Brain pericyte (primary cell): ENCODE data around the gene POU2F2.

Source experiments
- DNase-seq: peaks from one replicate; pipeline ENCODE4 v3.0.0-alpha.2; 2012; ENCODE audit warnings: low read depth, low spot score

The POU2F2 gene

DNA sequence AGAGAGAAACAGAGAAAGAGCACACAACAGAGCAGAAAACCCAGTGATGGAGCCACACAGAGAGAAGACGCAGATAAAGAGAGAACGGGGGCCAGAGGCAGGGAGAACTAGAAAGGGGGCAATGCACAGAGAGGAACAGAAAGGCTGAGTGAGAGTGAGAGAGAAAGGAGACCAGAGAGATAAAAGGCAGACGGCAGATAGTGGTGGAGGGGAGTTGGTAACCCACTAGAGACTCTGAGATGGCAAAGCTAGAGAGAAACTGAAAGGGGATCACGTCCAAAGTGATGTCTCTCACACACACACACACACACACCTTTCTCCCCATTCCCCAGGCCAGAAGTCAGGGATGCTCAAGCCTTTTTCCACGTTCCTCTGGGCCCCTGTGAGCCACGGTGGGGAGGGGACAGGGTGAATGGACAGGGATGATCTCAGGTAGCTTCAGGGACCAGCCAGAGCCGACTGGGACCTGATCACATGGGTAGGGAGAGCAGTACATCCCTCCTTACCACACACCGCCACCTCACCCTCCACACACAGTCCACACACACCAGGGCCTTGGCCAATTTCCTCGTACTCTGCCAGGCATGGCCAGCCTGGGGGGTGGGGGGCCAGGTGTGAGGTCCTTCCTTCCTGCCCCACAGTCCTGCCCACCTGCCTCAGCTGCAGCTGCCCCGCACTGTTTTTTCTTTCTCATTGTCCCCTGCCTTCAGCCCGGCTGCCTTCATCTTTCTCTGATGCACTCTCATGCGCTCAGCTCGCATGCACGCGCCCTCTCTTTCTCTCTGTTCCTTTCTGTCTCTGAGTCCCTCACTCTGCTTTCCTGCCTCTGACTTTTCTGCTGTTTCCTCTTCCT, 22.5 kb upstream of the POU2F2 start:
- DNase-seq: no peak

DNA sequence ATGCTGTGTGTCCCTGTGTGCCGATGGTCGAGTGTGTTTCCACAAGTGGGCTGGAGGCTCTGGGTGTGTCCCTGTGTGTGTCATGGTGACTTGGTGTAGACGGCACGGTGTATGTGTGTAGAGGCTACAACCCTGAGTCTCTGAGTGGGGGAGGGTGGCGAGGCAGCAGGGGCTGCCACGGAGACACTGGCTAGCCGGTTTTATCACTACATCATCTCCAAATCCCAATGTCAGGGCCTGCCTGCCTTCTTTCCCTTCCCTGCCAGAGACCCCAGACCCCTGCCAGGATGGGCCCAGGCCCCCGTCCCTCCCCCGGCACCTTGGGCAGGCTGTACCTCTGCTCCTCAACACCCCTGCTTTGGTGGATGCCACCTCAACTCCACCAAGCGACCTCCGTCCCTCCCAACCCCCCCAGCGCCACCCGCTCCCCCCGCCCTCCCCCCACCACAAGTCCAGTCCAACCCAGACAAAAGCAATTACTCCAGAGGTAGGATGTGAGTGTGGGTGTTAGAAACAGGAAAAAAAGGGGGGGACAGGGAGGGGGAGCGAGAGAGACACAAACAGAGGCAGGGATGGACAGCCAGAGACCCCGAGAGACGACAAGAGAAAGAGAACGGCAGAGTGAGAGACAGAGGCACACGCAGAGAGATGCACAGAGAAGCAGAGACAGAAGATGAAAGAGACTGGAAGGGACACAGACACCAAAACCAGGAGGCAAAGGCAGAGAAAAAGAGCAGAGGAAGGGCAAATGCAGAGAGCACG, 21.6 kb upstream of the POU2F2 start:
- no peak for DNase-seq

DNA sequence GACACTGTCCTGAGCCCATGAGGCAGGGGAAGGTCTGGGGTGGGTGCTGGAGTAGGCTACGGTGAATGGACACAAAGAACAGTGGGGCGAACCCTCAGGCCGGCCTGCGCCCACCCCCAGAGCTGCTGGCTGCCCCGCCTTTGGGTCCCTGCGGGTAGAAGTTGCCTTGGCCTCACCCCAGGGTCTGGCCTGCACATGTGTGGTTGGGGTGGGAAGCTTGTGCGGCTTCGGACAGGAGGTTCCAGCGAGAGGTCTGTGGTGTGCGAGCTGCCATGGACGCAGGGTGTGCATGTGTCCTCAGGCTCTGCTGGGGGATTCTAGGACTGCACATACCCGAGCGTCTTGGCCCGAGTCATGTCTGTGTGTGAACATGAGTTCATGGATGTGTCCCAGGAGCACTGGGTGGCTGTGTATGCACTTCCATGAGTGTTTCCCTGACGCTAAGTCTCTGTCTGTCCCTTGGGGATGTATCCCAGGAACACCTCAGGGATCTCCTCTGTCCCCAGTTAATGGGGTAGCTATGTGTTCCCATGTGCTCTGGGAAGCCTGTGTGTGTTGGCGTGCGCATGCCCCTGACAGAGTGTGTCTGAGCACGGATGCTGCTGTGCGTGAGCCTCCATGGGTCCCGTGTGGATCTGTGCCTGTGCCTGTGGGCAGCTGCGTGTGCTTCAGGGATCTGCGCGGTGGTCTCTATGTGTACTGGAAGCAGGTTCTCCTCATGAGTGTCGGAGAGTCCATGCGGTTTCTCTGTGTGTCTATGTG, 20.8 kb upstream of the POU2F2 start:
- DNase-seq: no peak

DNA sequence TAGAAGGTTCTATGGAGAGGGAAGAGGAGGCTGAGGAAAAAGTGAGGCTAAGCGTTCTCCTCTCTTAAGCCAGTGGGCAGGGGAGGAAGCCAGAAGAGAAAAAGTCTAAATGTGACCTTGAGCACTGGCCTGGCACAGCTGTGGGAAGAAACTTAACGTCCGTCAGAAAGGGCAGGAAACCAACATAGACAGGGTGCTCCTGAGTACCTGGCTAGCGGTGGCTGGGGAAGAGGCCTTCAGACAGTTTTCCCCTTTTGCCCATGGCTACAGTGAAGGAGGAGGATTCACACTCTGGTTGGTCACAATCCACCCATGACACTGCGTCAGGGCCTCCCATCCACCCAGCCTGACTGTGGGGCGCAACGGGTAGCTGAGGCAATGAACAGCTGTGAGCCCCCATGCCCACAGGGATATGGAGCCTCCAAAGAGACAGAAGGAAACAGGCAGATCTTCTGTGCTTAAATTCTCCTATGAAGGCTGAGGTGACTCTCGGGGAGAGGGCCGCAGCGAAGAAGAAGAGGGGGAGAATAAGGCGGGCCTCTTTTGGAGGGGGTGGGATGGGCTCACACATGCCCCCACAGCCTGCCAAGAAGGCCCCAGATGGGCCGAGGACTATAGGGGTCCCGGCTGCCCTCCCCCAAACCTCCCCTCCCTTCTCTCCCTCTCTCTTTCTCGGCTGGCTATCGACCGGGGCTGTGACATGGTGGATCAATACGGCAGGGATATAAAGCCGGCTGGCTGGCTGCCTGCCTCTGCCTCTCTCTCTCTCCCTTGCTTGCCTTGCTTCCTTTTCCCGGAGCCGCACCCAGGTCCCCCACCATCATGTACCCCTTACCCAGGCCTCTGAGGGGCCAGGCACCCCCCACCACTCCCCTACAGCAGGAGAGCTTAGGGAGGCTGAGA, 19.8 kb upstream of the POU2F2 start:
- DNase-seq: no peak

DNA sequence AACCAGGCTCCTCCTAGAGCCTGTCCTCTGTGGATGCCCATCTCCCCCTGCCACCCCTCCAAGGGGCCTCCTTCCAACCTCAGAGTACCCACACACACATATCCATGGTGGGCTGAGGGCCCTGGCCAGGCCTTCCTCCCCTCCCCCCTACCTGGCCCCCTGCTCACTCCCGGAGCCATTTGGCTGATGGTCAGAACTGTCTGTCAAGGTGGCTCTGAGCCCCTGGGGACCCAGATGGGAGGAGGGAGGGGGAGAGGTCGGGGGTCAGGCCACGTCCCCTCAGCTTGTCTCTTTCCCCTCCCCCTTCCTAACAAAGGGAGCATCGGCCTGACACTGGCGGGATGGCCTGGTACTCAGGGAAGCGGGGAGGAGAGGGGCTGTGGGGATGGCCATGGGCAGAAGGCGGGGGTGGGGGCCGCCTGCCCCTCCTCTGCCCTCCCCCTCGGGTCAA, 18.7 kb upstream of the POU2F2 start:
- DNase-seq: no peak

DNA sequence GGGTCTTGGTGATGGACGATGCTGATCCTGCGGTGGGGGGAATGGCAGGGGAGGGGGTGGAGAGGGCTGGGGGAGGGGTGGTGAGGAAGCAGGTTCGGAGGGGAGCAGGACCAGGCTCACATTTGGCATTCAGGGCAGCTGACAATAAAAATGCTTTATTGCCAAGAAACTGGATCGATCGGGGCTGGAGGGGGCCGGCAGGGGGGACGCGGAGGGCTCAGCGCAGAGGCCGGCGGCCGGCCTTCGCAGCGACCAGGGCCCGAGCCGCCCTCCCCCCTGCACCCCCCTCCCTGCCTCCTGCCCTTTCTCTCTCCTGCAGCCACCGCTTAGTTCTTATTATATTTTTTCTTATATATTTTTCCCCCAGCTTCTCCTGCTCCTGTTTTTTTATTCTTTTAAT, 18.1 kb upstream of the POU2F2 start:
- no peak for DNase-seq

DNA sequence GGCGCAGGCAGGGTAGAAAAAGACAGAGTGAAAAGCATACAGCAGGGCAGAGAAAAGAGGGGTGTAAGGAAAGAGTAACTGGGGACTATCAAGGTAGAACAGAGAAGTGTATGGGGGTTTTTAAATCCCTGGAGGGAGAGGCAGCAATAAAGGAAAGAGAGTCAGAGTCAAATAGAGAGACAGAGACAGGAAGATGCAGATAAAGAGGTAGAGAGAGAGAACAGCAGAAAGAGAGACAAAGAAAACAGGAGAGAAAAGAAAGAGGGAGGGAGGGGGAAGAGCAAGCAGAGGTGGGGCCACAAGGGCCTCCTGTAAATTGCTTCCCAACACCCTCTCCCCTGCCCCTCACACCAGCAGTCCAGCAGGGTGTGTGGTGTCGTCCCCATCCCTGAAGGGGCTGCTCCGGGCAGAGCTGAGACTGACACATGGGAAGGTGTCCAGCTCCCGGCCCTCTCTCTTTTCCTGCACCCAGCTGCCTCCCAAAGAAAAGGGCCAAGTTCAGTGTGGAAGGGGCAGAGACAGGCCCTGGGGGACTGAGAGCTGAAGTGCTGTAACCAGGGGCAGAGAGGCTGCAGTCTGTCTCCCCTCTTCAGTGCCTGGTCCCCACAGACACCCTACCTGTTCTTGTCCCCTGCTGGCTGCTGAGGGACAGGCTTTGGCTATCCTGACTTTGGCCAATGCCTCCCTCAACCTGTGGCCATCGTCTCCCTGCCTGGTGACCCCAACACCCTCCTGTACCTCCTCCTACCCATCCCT, 17.4 kb upstream of the POU2F2 start:
- no peak for DNase-seq

DNA sequence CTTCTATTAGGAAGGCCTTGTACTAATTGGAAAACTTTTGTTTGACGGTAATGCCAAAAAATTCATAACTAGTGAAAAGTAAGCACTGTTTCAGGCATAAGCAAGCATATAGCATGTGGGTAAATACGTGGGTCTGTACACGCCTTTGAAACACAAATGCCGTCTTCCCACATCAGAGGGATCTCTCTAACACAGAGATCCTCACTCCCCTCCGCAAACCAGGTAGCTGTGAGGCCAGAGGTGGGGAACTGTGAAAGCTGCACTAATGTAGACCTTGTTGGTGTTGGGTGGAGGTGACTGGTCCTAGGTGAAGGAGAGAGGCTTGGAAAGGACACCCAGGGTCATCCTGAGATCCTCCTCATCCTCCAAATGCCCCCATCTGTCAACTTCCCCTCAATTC, 16.0 kb upstream of the POU2F2 start:
- DNase-seq: no peak

DNA sequence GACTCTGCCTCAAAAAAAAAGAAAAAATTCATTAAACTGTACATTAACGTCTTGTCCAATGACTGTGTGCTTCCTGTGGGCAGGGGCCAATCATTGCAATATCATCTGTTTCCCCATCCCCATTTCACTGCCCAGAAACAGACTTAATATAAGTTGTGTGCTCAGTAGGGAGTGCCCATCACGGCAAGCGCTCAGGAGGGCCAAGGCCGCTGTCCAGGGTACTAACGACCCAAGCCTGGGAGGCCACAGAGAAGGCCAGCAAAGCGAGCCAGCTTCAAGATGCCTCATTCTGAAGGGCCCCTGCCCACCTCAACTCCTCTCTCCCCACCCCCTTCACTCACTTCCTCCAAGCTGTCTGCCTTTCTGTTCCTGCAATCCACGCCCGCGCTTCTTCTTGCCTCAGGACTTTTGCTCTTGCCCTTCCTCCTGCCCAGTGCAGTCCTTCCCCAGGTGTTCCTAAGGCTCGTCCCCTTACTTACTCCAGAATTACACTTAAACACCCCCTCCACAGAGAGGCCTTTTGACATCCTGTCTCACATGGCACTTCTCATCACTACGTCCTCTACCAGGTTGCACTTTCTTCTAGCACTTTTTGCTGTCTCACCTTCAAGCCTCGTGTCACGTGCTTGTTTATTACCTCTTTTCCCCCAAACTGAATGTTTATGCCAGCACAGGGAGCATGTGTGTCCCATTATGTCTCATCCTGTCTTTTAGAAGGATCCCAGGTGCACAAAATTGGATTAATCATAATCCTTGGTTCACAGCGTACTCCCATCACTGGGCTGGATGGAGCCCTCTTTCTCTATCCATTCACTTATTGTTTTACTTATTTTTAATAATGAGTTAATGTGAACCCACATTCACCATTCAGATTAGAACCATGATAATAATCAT, 11.3 kb upstream of the POU2F2 start:
- no peak for DNase-seq

DNA sequence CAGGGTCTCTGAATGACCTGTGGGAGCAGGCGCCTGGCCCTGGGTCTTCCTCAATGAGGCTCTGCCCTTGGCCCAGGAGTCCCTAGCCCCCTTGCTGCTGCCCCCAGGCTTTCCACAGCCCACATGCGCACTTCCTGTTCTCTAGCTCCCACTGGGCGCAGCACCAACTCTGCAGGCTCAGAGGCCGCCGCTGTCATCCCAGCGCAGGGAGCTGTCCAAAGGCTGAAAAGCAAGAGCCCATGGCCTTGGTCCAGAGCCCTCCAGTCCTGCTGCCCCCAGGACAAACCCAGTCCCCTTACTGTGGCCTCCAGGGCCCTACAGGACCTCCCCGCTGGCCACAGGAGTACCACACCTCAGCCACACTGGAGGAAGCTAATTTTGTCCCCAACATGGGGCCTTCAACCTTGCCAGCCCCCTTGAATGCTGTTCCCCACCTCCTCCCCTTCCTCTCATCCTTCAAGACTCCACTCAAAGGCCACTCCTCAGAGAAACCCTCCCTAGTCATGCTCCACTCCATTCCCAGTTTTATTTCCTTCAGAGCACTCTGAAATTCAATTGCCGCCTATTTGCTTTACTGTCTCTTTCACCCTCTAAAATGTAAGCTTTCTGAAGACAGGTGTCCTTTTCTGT, 8.0 kb upstream of the POU2F2 start:
- DNase-seq: no peak

DNA sequence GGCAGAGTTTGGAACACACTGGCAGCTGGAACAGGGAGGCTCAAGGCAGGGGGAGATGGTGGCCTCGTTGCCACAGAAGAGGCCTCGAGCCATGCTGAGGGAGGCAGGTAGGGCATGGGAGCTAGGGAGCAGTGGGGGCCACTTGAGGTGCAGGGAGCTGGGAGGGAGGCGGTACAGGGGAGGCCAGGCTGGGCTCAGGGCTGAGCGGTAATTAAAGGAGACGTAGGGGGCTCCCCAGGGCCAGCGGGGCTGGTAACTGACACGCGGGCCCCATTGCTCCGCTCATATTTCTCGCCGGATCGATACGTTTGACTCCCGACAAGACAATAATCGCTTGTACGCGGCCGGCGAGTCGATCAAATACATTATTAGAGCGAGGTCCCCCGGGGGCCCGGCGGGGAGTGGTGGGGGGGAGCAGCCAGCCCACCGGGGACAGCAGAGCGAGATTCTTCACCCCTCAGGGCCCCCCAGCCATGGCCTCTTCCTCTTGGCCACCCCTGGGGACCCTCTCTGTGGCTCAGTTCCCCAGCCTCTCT, 2.4 kb upstream of the POU2F2 start:
- DNase-seq: no peak

DNA sequence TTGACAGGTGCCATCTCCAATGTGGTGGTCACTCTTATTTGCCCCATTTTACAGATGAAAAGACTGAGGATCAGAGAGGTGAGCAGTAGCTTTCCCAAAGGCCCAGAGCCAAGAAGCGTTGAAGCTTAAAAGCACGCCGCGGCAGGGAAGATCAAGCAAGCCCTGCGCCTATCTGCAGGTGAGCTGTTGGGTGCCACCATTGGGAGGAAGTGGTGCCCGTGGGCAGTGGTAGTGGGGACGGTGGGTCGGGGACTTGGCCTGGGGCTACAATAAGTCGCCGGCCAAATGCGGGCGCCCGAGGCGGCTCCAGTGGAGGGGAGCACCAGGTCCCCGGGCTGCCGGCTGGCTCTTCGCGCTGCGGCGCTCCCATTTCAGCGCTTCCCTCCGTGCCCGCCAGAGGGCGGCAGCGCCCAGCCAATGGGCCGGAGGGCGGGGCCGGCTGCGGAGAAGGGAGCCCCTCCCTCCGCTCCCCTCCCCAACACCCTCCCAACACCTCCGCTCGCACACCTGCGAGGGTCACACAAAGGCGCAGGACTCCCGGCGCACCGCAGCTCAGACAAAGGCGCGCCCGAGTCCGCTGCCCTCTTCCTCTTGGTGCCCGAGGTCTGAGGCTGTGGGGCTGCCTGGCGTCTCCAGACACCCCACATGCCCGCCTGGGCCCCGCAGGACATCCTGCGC, 744 bp upstream of the POU2F2 start:
- no peak for DNase-seq

DNA sequence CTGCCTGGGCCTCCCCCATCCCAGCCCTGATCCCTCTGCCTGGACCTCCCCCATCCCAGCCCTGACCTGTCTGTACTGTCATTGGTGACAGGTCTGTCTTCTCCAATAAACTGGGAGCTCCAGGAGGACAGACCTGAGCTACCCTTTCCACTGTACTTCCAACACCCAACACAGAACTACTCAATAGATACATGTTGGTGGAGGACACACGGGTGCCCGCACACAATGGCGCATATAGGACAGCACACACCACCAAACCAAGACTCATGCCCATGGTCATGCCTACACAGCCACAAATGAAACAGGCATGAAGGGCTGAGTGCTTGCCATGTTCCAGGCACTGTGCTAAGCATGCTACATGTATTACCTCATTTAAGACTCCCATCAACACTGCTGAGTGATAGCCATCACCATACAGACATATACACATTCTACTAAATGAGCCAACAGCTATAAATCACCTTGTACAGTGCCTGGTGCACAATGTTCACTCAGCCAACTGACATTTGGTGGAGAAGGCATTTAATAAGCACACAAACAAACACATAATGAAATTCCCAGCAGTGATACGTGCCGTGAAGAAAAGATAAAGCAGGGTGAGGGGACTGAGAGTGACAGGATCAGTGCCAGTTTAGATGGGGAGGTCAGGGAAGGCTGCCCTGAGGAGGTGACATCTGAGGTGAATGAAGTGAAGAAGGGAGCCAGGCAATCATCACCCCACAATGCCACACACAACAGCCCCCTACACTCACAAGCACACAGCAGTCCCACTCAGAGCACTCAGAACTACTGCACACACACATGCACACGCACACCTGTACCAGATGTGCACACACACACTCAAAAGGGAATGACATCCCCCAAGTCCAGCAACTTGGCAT, 857 bp downstream of the POU2F2 start:
- DNase-seq: no peak

DNA sequence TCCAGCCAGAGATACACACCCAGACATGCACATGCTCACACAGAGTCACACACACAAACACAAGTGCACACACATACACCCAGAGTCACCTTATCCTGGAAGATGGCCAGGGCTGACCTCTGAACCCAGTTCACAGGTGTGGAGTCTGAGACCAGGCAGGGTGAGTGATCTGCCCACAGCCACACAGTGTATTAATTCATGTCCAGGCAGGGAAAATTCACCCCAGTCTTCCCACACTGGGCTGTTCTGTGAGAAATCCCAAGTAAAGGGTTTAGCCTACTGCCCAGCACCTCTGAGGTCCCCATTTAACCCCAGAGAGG, 2.0 kb downstream of the POU2F2 start:
- DNase-seq: no peak

DNA sequence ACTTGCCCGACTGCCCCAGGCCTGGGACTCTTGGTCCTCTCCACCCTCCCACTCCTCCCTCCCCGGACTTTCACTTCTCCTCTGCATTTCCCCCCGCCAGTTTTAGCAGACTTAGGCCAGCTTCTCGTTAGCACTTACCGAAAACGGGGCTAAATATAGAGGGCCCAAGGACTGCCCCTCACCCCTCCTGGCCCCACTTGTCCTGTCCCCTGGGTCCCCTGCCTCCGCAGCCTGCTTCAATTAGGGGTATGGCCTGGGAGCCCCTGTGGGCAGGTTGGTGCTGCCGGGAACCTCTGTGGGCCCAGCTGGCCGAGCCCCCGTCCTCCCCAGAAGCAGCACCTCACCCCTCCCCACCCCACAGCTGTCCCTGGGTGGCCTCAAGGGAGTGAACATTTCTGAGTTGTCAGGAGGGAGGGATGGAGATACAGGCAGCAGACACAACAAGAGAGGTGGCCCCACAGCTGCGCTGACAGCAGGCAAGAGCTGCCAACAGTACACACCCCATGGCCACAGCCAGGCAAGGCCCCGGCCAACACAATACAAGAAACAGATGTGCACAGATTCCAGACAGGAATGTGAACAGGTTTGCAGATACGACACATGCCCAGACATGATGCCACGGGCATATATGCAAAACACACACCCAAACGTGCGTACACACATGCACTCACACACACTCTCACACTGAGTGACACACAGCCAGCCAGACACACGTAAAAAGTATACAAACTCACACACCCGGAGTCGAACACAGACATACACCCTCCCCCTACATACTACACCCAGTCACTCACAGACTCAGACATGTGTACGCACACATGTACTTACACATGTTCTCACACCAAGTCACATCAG, 2.6 kb downstream of the POU2F2 start:
- DNase-seq: no peak

DNA sequence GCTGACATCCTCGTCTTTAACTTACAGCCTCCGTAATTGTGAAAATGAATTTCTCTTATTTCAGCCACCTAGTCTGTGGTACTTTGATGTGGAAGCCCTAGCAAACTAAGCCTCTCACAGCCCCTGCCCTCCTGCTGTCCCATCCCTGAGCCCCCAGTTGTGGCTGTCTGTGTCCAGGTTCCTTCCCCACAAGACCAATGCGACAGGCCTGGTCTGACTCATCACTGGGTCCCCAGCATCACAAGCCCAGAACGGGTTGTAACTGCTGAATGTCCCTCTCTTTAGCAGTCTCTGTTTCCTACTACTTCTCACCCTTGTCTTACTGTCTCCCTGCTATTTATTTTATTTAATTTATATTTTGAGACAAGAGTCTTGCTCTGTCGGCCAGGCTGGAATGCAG, 5.7 kb downstream of the POU2F2 start:
- DNase-seq: no peak
